Adrenal gland (tissue), 5 donors: ENCODE data around the gene ASPN.

Source experiments
- CTCF ChIP-seq, 6 experiments: fragments of 450-650 bp in 4 of 6; fragments of 200-600 bp in 2 of 6; sonication (generic) in 1 of 6; IDR thresholded peaks; 1 replicate in 5 of 6; 2 replicates in 1 of 6; pipeline versions ENCODE4 v1.5.1 to v1.8.0; 2016 to 2021; ENCODE audit warnings: antibody characterized with exemption in 6 of 6, mild to moderate bottlenecking in 2 of 6, moderate library complexity in 1 of 6
- POLR2A ChIP-seq, 2 donors: fragments of 450-650 bp; IDR thresholded peaks; one replicate each; pipeline ENCODE4 v1.6.1; 2017; ENCODE audit warnings: antibody characterized with exemption in 2 of 2, mild to moderate bottlenecking in 2 of 2, moderate library complexity in 1 of 2
- donor health status: DM: no; HTN: no; CAD: no.

- TF ChIP-seq CTCF (IDR thresholded peaks at IDR 0.05): no peak
- no peak for TF ChIP-seq POLR2A (IDR thresholded peaks at IDR 0.05)
Measured at GRCh38 chr9:92517046-92517445, 34.7 kb upstream of the ASPN start.
